Measurements from ENCODE around the gene MEN1.
A peak's percentile ranks its signal among the peaks of the same experiment; 100 is the strongest.

MEN1 gene

GRCh38 chr11:64801561-64802369, 8.6 kb downstream of the MEN1 start:
- Histone ChIP-seq H3K36me3 (ENCODE audit: low read depth) (peaks cover 18% of the 10 kb centered on the region), H3K9me3 (ENCODE audit: severe bottlenecking) (no peaks in the 10 kb centered on the region), H3K27me3 (ENCODE audit: insufficient read depth, poor library complexity, severe bottlenecking) (no peaks in the 10 kb centered on the region), H3K4me3 (ENCODE audit: severe bottlenecking) (no peak overlapping the region), H3K27ac (ENCODE audit: poor library complexity, severe bottlenecking) (peak overlapping the region; percentile 70), H3K4me1 (ENCODE audit: insufficient read depth, poor library complexity, severe bottlenecking) (peaks cover 5% of the 10 kb centered on the region)
- DNase-seq (ENCODE audit: low spot score), result no peak
- no peak for TF ChIP-seq CTCF (IDR thresholded peaks at IDR 0.05; ENCODE audit: poor library complexity, severe bottlenecking)
- no peak for ATAC-seq (ENCODE audit: low read depth)

- DNase-seq (ENCODE audit: low spot score) (no peak), ATAC-seq (ENCODE audit: low read depth) (no peak)
- peaks cover 5% of the 10 kb centered on the region for H3K4me1 ChIP-seq (ENCODE audit: insufficient read depth, poor library complexity, severe bottlenecking)
- H3K36me3 ChIP-seq (ENCODE audit: low read depth), result peaks cover 17% of the 10 kb centered on the region
- H3K4me3 ChIP-seq (ENCODE audit: severe bottlenecking), result no peak overlapping the region
- no peaks in the 10 kb centered on the region for H3K27me3 ChIP-seq (ENCODE audit: insufficient read depth, poor library complexity, severe bottlenecking)
- no peaks in the 10 kb centered on the region for H3K9me3 ChIP-seq (ENCODE audit: severe bottlenecking)
- TF ChIP-seq CTCF (IDR thresholded peaks at IDR 0.05; ENCODE audit: poor library complexity, severe bottlenecking), result no peak
- H3K27ac ChIP-seq (ENCODE audit: poor library complexity, severe bottlenecking), result peak overlapping the region; percentile 70
Measured at GRCh38 chr11:64801158-64801464, 9.2 kb downstream of the MEN1 start.

GRCh38 chr11:64800303-64801157, 9.8 kb downstream of the MEN1 start:
- Histone ChIP-seq H3K27me3 (ENCODE audit: insufficient read depth, poor library complexity, severe bottlenecking) (no peaks in the 10 kb centered on the region), H3K27ac (ENCODE audit: poor library complexity, severe bottlenecking) (no peak overlapping the region), H3K4me1 (ENCODE audit: insufficient read depth, poor library complexity, severe bottlenecking) (peaks cover 5% of the 10 kb centered on the region), H3K36me3 (ENCODE audit: low read depth) (peaks cover 17% of the 10 kb centered on the region), H3K4me3 (ENCODE audit: severe bottlenecking) (no peak overlapping the region), H3K9me3 (ENCODE audit: severe bottlenecking) (no peaks in the 10 kb centered on the region)
- no peak for TF ChIP-seq CTCF (IDR thresholded peaks at IDR 0.05; ENCODE audit: poor library complexity, severe bottlenecking)
- ATAC-seq (ENCODE audit: low read depth) (no peak), DNase-seq (ENCODE audit: low spot score) (no peak)

- H3K27ac ChIP-seq (ENCODE audit: poor library complexity, severe bottlenecking), result no peak overlapping the region
- ATAC-seq (ENCODE audit: low read depth) (no peak), DNase-seq (ENCODE audit: low spot score) (no peak)
- H3K36me3 ChIP-seq (ENCODE audit: low read depth), result peaks cover 10% of the 10 kb centered on the region
- no peaks in the 10 kb centered on the region for H3K27me3 ChIP-seq (ENCODE audit: insufficient read depth, poor library complexity, severe bottlenecking)
- no peaks in the 10 kb centered on the region for H3K9me3 ChIP-seq (ENCODE audit: severe bottlenecking)
- no peak overlapping the region for H3K4me3 ChIP-seq (ENCODE audit: severe bottlenecking)
- TF ChIP-seq CTCF (IDR thresholded peaks at IDR 0.05; ENCODE audit: poor library complexity, severe bottlenecking), result no peak
- peaks cover 5% of the 10 kb centered on the region for H3K4me1 ChIP-seq (ENCODE audit: insufficient read depth, poor library complexity, severe bottlenecking)
Measured at GRCh38 chr11:64799623-64800302, 10.6 kb downstream of the MEN1 start.
